Smooth muscle cell (in vitro differentiated cells): Measurements from ENCODE around the gene HELZ. TPM values are rescaled to one million over a fixed set of nuclear protein-coding genes. Genes with fewer than 3 reads are reported as not detected.

Experiments used
- DNase-seq: peaks from one replicate; lab custom pipeline; 2025; ENCODE audit not compliant: unreplicated experiment; lab: John Stamatoyannopoulos, UW
- H2AFZ ChIP-seq: fragments of 200-600 bp; sonication (generic); 2 replicates; pipeline ENCODE4 v1.6.0; 2016; ENCODE audit warnings: antibody characterized with exemption, low read depth, mild to moderate bottlenecking
- H3F3A ChIP-seq: fragments of 200-600 bp; sonication (generic); 2 replicates; pipeline ENCODE4 v1.6.0; 2017; ENCODE audit warnings: antibody characterized with exemption, low read depth
- H3K27ac ChIP-seq: fragments of 200-600 bp; sonication (generic); 2 replicates; pipeline ENCODE4 v1.5.1; 2016; ENCODE audit warnings: low read depth, mild to moderate bottlenecking
- H3K27me3 ChIP-seq: fragments of 200-600 bp; sonication (generic); 2 replicates; pipeline ENCODE4 v1.6.1; 2016; ENCODE audit warnings: low read depth, mild to moderate bottlenecking
- H3K36me3 ChIP-seq: fragments of 200-600 bp; sonication (generic); 2 replicates; pipeline ENCODE4 v1.5.1; 2016; ENCODE audit warnings: low read depth
- H3K4me1 ChIP-seq: fragments of 200-600 bp; sonication (generic); 2 replicates; pipeline ENCODE4 v1.5.1; 2016; ENCODE audit warnings: low read depth
- H3K4me2 ChIP-seq: fragments of 200-600 bp; sonication (generic); 2 replicates; pipeline ENCODE4 v1.6.0; 2016; ENCODE audit warnings: mild to moderate bottlenecking
- H3K4me3 ChIP-seq: fragments of 200-600 bp; sonication (generic); 2 replicates; pipeline ENCODE4 v1.5.1; 2016; ENCODE audit warnings: mild to moderate bottlenecking
- H3K79me2 ChIP-seq: fragments of 200-600 bp; sonication (generic); 2 replicates; pipeline ENCODE4 v1.6.0; 2016; ENCODE audit warnings: low read depth, mild to moderate bottlenecking
- H3K9ac ChIP-seq: fragments of 200-600 bp; sonication (generic); 2 replicates; pipeline ENCODE4 v1.6.0; 2016; ENCODE audit warnings: low read depth
- H3K9me3 ChIP-seq: fragments of 200-600 bp; sonication (generic); replicated peaks from 2 replicates; pipeline ENCODE4 v1.5.1; 2016; ENCODE audit warnings: low read depth
- H4K20me1 ChIP-seq: fragments of 200-600 bp; sonication (generic); 2 replicates; pipeline ENCODE4 v1.6.0; 2016; ENCODE audit warnings: low read depth
- CTCF ChIP-seq: fragments of 200-600 bp; sonication (generic); IDR thresholded peaks from 2 replicates; pipeline ENCODE4 v1.5.1; 2017; ENCODE audit warnings: borderline replicate concordance, mild to moderate bottlenecking, antibody characterized with exemption; ENCODE audit not compliant: insufficient read depth, poor library complexity, severe bottlenecking
- WGBS: methylation state at CpG from one replicate; pipeline ENCODE4 v1.1.7; 2016; ENCODE audit warnings: low lambda C conversion rate; 5-methylcytosine and 5-hydroxymethylcytosine counted together
- polyA plus RNA-seq: library from polyadenylated mRNA; unstranded; fragments of >200 nt; fragmentation: Nextera tagmentation; extraction: Ambion mirVana; gene quantifications from 2 replicates; pipeline ENCODE4 v1.2.1, GENCODE V29; 2016
- total RNA-seq: library from RNA; depleted of rRNA; stranded (reverse); fragments of >200 nt; gene quantifications from 2 replicates; pipeline ENCODE4 v1.2.3, GENCODE V29; 2014

Gene HELZ
- total and polyA plus RNA-seq, 2 experiments from 2014 or later: 18.8 to 34.4 TPM

GRCh38 chr17:67079491-67079890, 165.5 kb downstream of the HELZ start:
- whole genome bisulfite sequencing: 97% methylated on average over 2 of the region's 2 CpGs

GRCh38 chr17:67078292-67078691, 166.7 kb downstream of the HELZ start:
- no peak for DNase-seq
- Histone ChIP-seq H3K4me1 (no peaks in the 10 kb centered on the region), H2AFZ (no peak overlapping the region), H3K4me3 (no peak overlapping the region), H3K27ac (no peak overlapping the region), H4K20me1 (peaks cover 46% of the 10 kb centered on the region), H3K27me3 (no peaks in the 10 kb centered on the region), H3K36me3 (peaks cover 3% of the 10 kb centered on the region), H3K79me2 (no peaks in the 10 kb centered on the region), H3F3A (no peaks in the 10 kb centered on the region), H3K4me2 (no peak overlapping the region), H3K9me3 (no peaks in the 10 kb centered on the region), H3K9ac (no peak overlapping the region)
- TF ChIP-seq CTCF: no peak
- WGBS: 98% methylated on average over 11 of the region's 11 CpGs

More at GRCh38 chr17:67079491-67079890, 165.5 kb downstream of the HELZ start:
- Histone ChIP-seq H4K20me1 (peaks cover 46% of the 10 kb centered on the region), H3K9ac (no peak overlapping the region), H3K9me3 (no peaks in the 10 kb centered on the region), H3K27ac (no peak overlapping the region), H3K4me3 (no peak overlapping the region), H3F3A (no peaks in the 10 kb centered on the region), H3K27me3 (no peaks in the 10 kb centered on the region), H3K36me3 (peaks cover 6% of the 10 kb centered on the region), H3K4me1 (no peaks in the 10 kb centered on the region), H2AFZ (no peak overlapping the region), H3K79me2 (no peaks in the 10 kb centered on the region), H3K4me2 (no peak overlapping the region)
- no peak for DNase-seq
- no peak for TF ChIP-seq CTCF

GRCh38 chr17:67076290-67076689, 168.7 kb downstream of the HELZ start:
- Histone ChIP-seq H3K4me1 (no peaks in the 10 kb centered on the region), H3F3A (no peaks in the 10 kb centered on the region), H3K36me3 (peaks cover 3% of the 10 kb centered on the region), H3K27me3 (no peaks in the 10 kb centered on the region), H3K79me2 (no peaks in the 10 kb centered on the region), H4K20me1 (peaks cover 37% of the 10 kb centered on the region), H3K4me2 (no peak overlapping the region), H3K9me3 (no peaks in the 10 kb centered on the region), H2AFZ (no peak overlapping the region), H3K9ac (no peak overlapping the region), H3K27ac (no peak overlapping the region), H3K4me3 (no peak overlapping the region)
- no peak for DNase-seq
- no peak for TF ChIP-seq CTCF
- WGBS: 84% methylated on average over 7 of the region's 7 CpGs

GRCh38 chr17:67074781-67075180, 170.2 kb downstream of the HELZ start:
- no peak overlapping the region for H3K4me2 ChIP-seq
- H3K79me2 ChIP-seq: no peaks in the 10 kb centered on the region
- no peak overlapping the region for H3K4me3 ChIP-seq
- no peaks in the 10 kb centered on the region for H3K9me3 ChIP-seq
- no peak for DNase-seq
- WGBS: 97% methylated on average over 3 of the region's 3 CpGs
- TF ChIP-seq CTCF: no peak
- peaks cover 4% of the 10 kb centered on the region for H3F3A ChIP-seq
- H2AFZ ChIP-seq: no peak overlapping the region
- H3K27ac ChIP-seq: no peak overlapping the region
- no peaks in the 10 kb centered on the region for H3K4me1 ChIP-seq
- H3K27me3 ChIP-seq: no peaks in the 10 kb centered on the region
- no peak overlapping the region for H3K9ac ChIP-seq
- H3K36me3 ChIP-seq: peaks cover 3% of the 10 kb centered on the region
- peaks cover 23% of the 10 kb centered on the region for H4K20me1 ChIP-seq
